Endothelial cell of umbilical vein (primary cell): ENCODE results near the gene SNED1. TPM values are rescaled to one million over a fixed set of nuclear protein-coding genes. Genes with fewer than 3 reads are reported as not detected.

Experiments
- BruUV-seq: library from RNA; stranded (reverse); fragments of 400-500 nt; replicated peaks from 2 replicates; lab custom pipeline; 2021; lab: Mats Ljungman, UMichigan
- CTCF ChIA-PET: fragments of 300-600, 350-600 bp; sonication (Branson Sonifier 250); formaldehyde crosslinking; loops from one replicate; lab custom pipeline; 2021; ENCODE audit warnings: antibody characterized with exemption, inconsistent platforms; lab: Charles Lee
- POLR2A ChIA-PET: fragments of 300-600, 350-600 bp; sonication (Branson Sonifier 250); formaldehyde crosslinking; loops from one replicate; lab custom pipeline; 2021; ENCODE audit warnings: antibody characterized with exemption, inconsistent platforms; lab: Charles Lee
- DNase-seq: peaks from one replicate; pipeline ENCODE4 v3.0.0-alpha.2; 2011; ENCODE audit warnings: low read depth, low spot score
- FAIRE-seq: peaks from 2 replicates; lab custom pipeline; 2011; peaks lifted over from hg19 to GRCh38; lab: Jason Lieb, UNC
- H2AFZ ChIP-seq: 2 replicates; pipeline ENCODE4 v1.6.0; 2012; ENCODE audit warnings: low read depth, low read length, control low read depth, inconsistent platforms
- H3K27ac ChIP-seq: 2 replicates; pipeline ENCODE4 v1.5.1; 2011; ENCODE audit warnings: low read depth, mild to moderate bottlenecking, control low read depth, low read length, moderate library complexity; ENCODE audit not compliant: insufficient read depth
- H3K27me3 ChIP-seq, 2 experiments: 2 replicates each; pipeline versions ENCODE4 v1.6.0 to v1.6.1; 2011; ENCODE audit warnings: low read length in 2 of 2, mixed read lengths in 1 of 2; ENCODE audit not compliant: control insufficient read depth in 2 of 2, insufficient read depth in 2 of 2
- H3K36me3 ChIP-seq, 2 experiments: 2 replicates in 1 of 2; 3 replicates in 1 of 2; pipeline ENCODE4 v1.5.1; 2011; ENCODE audit warnings: low read length in 2 of 2, mild to moderate bottlenecking in 1 of 2, moderate library complexity in 1 of 2; ENCODE audit not compliant: control insufficient read depth in 2 of 2, insufficient read depth in 2 of 2; ENCODE audit errors: extremely low read depth in 1 of 2
- H3K4me1 ChIP-seq: 3 replicates; pipeline ENCODE4 v1.5.1; 2011; ENCODE audit warnings: mild to moderate bottlenecking, low read length; ENCODE audit not compliant: control insufficient read depth, insufficient read depth; ENCODE audit errors: extremely low read depth
- H3K4me2 ChIP-seq: 2 replicates; pipeline ENCODE4 v1.6.1; 2011; ENCODE audit warnings: low read length, control low read depth, mixed read lengths; ENCODE audit not compliant: insufficient read depth
- H3K4me3 ChIP-seq, 3 experiments: fragments of 200-600 bp in 1 of 3; sonication (generic), shearing (Covaris generic) in 1 of 3; replicated peaks in 1 of 3; 2 replicates each; pipeline ENCODE4 v1.5.1; 2011 to 2016; ENCODE audit warnings: control low read depth in 3 of 3, low read length in 3 of 3, mild to moderate bottlenecking in 2 of 3, inconsistent platforms in 1 of 3, low read depth in 1 of 3, moderate library complexity in 1 of 3; ENCODE audit not compliant: insufficient read depth in 1 of 3
- H3K79me2 ChIP-seq: 2 replicates; pipeline ENCODE4 v1.6.0; 2012; ENCODE audit warnings: low read length, inconsistent platforms; ENCODE audit not compliant: control insufficient read depth, insufficient read depth
- H3K9ac ChIP-seq: replicated peaks from 2 replicates; pipeline ENCODE3; 2011; ENCODE audit warnings: low read length, control low read depth; ENCODE audit not compliant: insufficient read depth; ENCODE audit errors: extremely low read depth
- H3K9me1 ChIP-seq: replicated peaks from 3 replicates; pipeline ENCODE4 v1.6.0; 2011; ENCODE audit warnings: mild to moderate bottlenecking, low read length; ENCODE audit not compliant: control insufficient read depth, insufficient read depth; ENCODE audit errors: extremely low read depth
- H3K9me3 ChIP-seq: replicated peaks from 2 replicates; pipeline ENCODE4 v1.5.1; 2012; ENCODE audit warnings: low read length, inconsistent platforms; ENCODE audit not compliant: control insufficient read depth, insufficient read depth
- H4K20me1 ChIP-seq: replicated peaks from 2 replicates; pipeline ENCODE3; 2011; ENCODE audit warnings: mild to moderate bottlenecking, low read length; ENCODE audit not compliant: control insufficient read depth, insufficient read depth; ENCODE audit errors: extremely low read depth
- EZH2 ChIP-seq: IDR thresholded peaks from 2 replicates; pipeline ENCODE4 v1.6.1; 2012; ENCODE audit warnings: borderline replicate concordance, low read depth, mild to moderate bottlenecking, moderate library complexity, low read length, inconsistent platforms; ENCODE audit not compliant: severe bottlenecking
- FOS ChIP-seq: IDR thresholded peaks from 2 replicates; pipeline ENCODE4 v1.6.1; 2011; ENCODE audit warnings: mild to moderate bottlenecking, low read length, moderate library complexity, borderline replicate concordance; ENCODE audit not compliant: insufficient read depth
- JUN ChIP-seq: IDR thresholded peaks from 2 replicates; pipeline ENCODE4 v1.6.1; 2011; ENCODE audit warnings: borderline replicate concordance, low read depth; ENCODE audit not compliant: insufficient read length, insufficient read depth
- POLR2AphosphoS5 ChIP-seq: IDR thresholded peaks from 2 replicates; pipeline ENCODE4 v1.6.1; 2012; ENCODE audit warnings: low read depth, mild to moderate bottlenecking, control low read depth, low read length, moderate library complexity; ENCODE audit not compliant: insufficient read depth
- dilution Hi-C: fragments of 300-500 bp; cut with MboI; formaldehyde crosslinking; loops from one replicate; pipeline ENCODE4 v1.15.0; 2019; ENCODE audit warnings: low sequenced_read_pairs; ENCODE audit not compliant: extremely low pct_ligation_motif_present
- intact Hi-C: fragments of 100-400 bp; cut with micrococcal nuclease; formaldehyde crosslinking; loops from one replicate; pipeline ENCODE4 v1.10.0; 2022
- polyA plus RNA-seq, 4 experiments: library from polyadenylated mRNA; depleted of rRNA in 3 of 4; stranded (reverse) in 3 of 4; unstranded in 1 of 4; fragments of >200 nt; gene quantifications; 2 replicates each; pipeline versions ENCODE4 v1.2.1 to v1.2.3, GENCODE V29; 2011 to 2012; ENCODE audit warnings: missing spikeins in 1 of 4
- total RNA-seq: library from RNA; stranded (reverse); gene quantifications from 2 replicates; pipeline ENCODE4 v1.2.3, GENCODE V29; 2021

Gene SNED1
- total and polyA plus RNA-seq, 2 donors (not counting 3 experiments of a cell fraction or from before 2014, with no cell fraction given) = 14.1 to 17.2 TPM

GRCh38 chr2:240952496-240953246 is 45.7 kb upstream of the SNED1 start:
- TF ChIP-seq POLR2AphosphoS5 (no peak), EZH2 (no peak), JUN (no peak), FOS (no peak)
- H3K79me2 ChIP-seq = no peaks in the 10 kb centered on the region
- no peaks in the 10 kb centered on the region for H3K4me1 ChIP-seq
- dilution Hi-C loops = no loop called here
- H3K9me3 ChIP-seq = no peaks in the 10 kb centered on the region
- H3K9me1 ChIP-seq = no peaks in the 10 kb centered on the region
- no peak overlapping the region for H3K4me2 ChIP-seq
- ChIA-PET POLR2A (no interaction called here), CTCF (interaction anchor here (1.0 kb wide), 1 partner anchor 126 kb away, joined by 3 read pairs; no protein-coding TSS in a partner anchor)
- no peaks in the 10 kb centered on the region for H4K20me1 ChIP-seq
- intact Hi-C loops = no loop called here
- DNase-seq = no peak
- H3K27me3 ChIP-seq = peaks cover 0 to 2% of the 10 kb centered on the region in 2 experiments
- no TSS peak for BruUV-seq
- H3K9ac ChIP-seq = no peak overlapping the region
- H2AFZ ChIP-seq = no peak overlapping the region
- no peaks in the 10 kb centered on the region for H3K36me3 ChIP-seq
- H3K27ac ChIP-seq = no peak overlapping the region
- no peak overlapping the region for H3K4me3 ChIP-seq
- no peak for FAIRE-seq
